ENCODE measurements around the gene GLIS1. TPM values are rescaled to one million over a fixed set of nuclear protein-coding genes. Genes with fewer than 3 reads are reported as not detected.

The GLIS1 gene
- total RNA-seq, 1 experiment from 2014 or later: 0.39 TPM

GRCh38 chr1:53521924-53522552 lies 216.9 kb downstream of the GLIS1 start:
- no peak overlapping the region for H3K4me2 ChIP-seq (ENCODE audit: low read length)
- no peaks in the 10 kb centered on the region for H3K27me3 ChIP-seq (ENCODE audit: insufficient read depth, low read length)
- no peak overlapping the region for H3K27ac ChIP-seq (ENCODE audit: low read depth, low read length)
- no TSS peak for BruUV-seq (replicated peaks)
- no peaks in the 10 kb centered on the region for H3K9me2 ChIP-seq (ENCODE audit: insufficient read depth)
- H4K20me1 ChIP-seq (ENCODE audit: insufficient read depth): no peaks in the 10 kb centered on the region
- H2AFZ ChIP-seq (ENCODE audit: low read depth, low read length, poor library complexity, severe bottlenecking): no peak overlapping the region
- POLR2A ChIA-PET: no interaction called here
- CTCF ChIA-PET: no interaction called here
- no peak for TF ChIP-seq SP1 (IDR thresholded peaks at IDR 0.05; ENCODE audit: low read depth)
- TF ChIP-seq SRF (IDR thresholded peaks at IDR 0.05; ENCODE audit: low read depth): no peak
- TF ChIP-seq JUND (IDR thresholded peaks at IDR 0.05): no peak
- no peak for TF ChIP-seq POLR2AphosphoS5 (IDR thresholded peaks at IDR 0.05; ENCODE audit: low read depth, low read length)
- no peak for TF ChIP-seq SIN3A (IDR thresholded peaks at IDR 0.05; ENCODE audit: low read depth)
- no peak for TF ChIP-seq TCF7L2 (IDR thresholded peaks at IDR 0.05; ENCODE audit: borderline replicate concordance, extremely low read depth, insufficient read depth, insufficient read length)
- TF ChIP-seq YY1 (IDR thresholded peaks at IDR 0.05; ENCODE audit: extremely low read depth, insufficient replicate concordance, low read depth, low read length): no peak
- TF ChIP-seq ZNF274 (IDR thresholded peaks at IDR 0.05; ENCODE audit: low read depth, low read length): no peak
- TF ChIP-seq CBX3 (IDR thresholded peaks at IDR 0.05; ENCODE audit: low read depth): no peak
- no peak for TF ChIP-seq REST (IDR thresholded peaks at IDR 0.05; ENCODE audit: low read depth)
- TF ChIP-seq ZFX (IDR thresholded peaks at IDR 0.05): no peak
- no peak for TF ChIP-seq FOSL1 (IDR thresholded peaks at IDR 0.05; ENCODE audit: low read depth)
- TF ChIP-seq EZH2 (IDR thresholded peaks at IDR 0.05): no peak
- no peak for TF ChIP-seq ZBTB33 (IDR thresholded peaks at IDR 0.05; ENCODE audit: extremely low read depth, insufficient replicate concordance, low read length)
- no peak for TF ChIP-seq EZH2phosphoT487 (IDR thresholded peaks at IDR 0.05; ENCODE audit: borderline replicate concordance)
- no peak for TF ChIP-seq POLR2A (IDR thresholded peaks at IDR 0.05; ENCODE audit: borderline replicate concordance, extremely low read depth, insufficient read depth, insufficient read length)
- no peaks in the 10 kb centered on the region for H3K79me2 ChIP-seq (ENCODE audit: insufficient read depth, low read length)
- no peak for DNase-seq (ENCODE audit: low read depth, low spot score)
- H3K9me3 ChIP-seq (ENCODE audit: control insufficient read depth in 1 of 2, insufficient read depth in 1 of 2, low read depth in 1 of 2, low read length in 2 of 2): no peaks in the 10 kb centered on the region
- H3K4me3 ChIP-seq (replicated peaks in 1 of 2; ENCODE audit: low read depth in 1 of 2, low read length in 2 of 2): no peak overlapping the region
- intact Hi-C loops (cut with micrococcal nuclease): no loop called here
- RAD21 ChIA-PET (ENCODE audit: low non-redundant PET in 1 of 2, low total read pairs in 2 of 2, uncharacterized antibody in 2 of 2, unreplicated experiment in 2 of 2): no interaction called here
- no peaks in the 10 kb centered on the region for H3K4me1 ChIP-seq (ENCODE audit: control insufficient read depth in 1 of 2, insufficient read depth in 2 of 2, low read length in 2 of 2)
- H3K36me3 ChIP-seq (ENCODE audit: control insufficient read depth in 1 of 2, insufficient read depth in 2 of 2, low read length in 2 of 2): no peaks in the 10 kb centered on the region
- no peak for ATAC-seq
- H3K9ac ChIP-seq (ENCODE audit: low read length): no peak overlapping the region
